GM19324 (cell line): ENCODE data around the gene FBXW5.

ENCODE experiments used
- ATAC-seq: cut with Tn5 transposase; IDR thresholded peaks from one replicate; pipeline ENCODE4 v1.9.1; 2021; ENCODE audit warnings: mild to moderate bottlenecking, moderate library complexity; ENCODE audit not compliant: unreplicated experiment, low FRiP score

The FBXW5 gene, protein sequence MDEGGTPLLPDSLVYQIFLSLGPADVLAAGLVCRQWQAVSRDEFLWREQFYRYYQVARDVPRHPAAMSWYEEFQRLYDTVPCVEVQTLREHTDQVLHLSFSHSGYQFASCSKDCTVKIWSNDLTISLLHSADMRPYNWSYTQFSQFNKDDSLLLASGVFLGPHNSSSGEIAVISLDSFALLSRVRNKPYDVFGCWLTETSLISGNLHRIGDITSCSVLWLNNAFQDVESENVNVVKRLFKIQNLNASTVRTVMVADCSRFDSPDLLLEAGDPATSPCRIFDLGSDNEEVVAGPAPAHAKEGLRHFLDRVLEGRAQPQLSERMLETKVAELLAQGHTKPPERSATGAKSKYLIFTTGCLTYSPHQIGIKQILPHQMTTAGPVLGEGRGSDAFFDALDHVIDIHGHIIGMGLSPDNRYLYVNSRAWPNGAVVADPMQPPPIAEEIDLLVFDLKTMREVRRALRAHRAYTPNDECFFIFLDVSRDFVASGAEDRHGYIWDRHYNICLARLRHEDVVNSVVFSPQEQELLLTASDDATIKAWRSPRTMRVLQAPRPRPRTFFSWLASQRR

DNA sequence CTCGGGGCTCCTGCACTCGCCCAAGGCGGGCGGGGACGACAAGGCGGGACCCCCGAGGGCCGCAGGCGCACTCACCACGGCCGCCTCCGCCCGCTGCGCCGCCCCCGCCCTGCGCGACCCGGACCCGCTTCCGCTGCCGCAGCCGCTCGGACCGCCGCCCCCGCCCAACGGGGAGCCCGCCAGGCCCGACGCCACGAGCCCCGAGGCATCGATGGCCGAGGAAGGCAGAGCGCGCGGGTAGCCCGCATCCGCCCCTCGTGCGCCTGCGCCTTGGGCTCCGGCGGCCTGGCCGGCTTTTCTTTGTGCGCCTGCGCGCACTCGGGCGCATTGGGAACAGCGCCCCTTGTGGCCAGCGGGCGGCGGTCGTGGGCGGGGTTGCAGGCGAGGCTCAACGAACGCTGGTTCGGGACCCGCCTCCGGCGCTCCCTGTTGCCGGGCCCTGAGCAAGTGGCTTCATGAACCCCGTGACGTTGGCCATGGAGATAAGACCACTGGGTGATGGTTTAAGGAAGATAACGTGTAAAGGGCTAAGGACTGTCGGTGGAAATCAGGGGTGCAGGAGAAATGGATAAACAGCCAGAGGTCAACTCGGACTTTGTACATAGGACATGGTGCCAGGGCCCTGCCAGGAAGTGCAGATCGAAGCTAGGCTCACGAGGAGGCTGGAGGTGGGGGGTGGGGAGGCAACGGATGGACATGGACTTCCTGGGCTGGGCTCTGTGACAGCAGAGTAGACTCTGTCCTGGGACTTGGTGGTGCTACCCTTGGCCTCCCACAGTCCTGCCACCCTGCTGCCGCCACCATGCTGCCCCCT is at the start of gene FBXW5, which contains the start of gene C8G:
Gene FBXW5, minus strand, starts transcription at position 220 of the 814 bp plus-strand sequence. CDS start 655 bp downstream, outside the sequence.
Gene C8G, plus strand, starts transcription at position 725 of the 814 bp plus-strand sequence. Its CDS starts 78 bp downstream, at position 803.
- peak; percentile 91 for ATAC-seq

DNA sequence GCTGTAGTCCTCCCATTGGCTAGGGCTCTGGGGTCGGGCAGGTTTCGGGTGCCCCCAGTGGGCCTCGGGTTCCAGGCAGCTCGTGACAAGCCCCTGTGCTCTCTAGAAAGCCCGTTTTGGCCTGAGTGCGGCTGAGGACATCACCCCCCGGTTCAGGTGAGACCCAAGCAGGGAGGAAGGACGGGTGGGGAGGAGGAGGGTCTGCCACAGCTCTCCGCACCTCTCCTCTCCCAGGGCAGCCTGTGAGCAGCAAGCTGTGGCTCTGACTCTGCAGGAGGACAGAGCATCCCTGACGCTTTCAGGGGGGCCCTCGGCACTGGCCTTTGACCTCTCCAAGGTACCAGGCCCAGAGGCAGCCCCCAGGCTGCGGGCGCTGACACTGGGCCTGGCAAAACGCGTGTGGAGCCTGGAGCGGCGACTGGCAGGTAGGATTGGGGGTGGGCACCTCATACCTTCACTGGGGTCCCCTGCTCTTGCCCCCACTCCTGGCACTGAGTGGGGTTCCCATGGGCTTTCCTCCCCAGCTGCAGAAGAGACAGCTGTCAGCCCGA is 48.4 kb upstream of the FBXW5 start:
- no peak for ATAC-seq

DNA sequence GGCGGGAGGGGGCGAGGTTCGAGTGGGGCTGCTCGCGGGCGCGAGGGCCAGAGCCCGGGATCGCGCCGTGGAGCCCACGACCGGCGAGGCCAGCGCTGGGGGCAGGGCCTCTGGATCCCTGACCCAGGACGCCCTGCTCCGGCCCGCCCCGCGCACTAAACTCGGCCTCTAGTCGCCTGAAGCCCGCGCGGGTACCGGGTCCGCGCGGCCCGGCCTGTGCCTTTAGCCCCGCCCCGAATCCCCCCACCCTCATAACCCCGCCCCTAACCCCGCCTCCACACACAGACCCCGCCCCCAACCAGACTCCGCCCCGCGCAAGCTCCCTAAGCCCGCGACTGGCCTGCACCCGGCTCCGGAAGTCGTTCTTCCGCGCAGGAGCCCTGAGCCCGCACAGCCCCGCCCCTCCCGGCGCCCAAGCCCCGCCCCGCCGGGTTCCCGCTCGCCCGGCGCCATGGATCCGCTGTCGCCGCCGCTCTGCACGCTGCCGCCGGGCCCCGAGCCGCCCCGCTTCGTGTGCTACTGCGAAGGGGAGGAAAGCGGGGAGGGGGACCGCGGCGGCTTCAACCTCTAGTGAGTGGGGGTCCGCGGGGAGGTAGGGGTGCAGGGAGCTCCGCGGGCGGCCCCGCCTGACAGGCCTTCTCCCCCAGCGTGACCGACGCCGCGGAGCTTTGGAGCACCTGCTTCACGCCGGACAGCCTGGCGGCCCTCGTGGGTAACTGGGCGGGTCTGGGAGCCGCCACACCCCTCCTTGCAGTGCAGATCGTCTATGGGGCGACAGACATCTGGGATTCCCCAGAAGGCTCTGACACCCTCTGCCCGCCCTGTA is 47.7 kb upstream of the FBXW5 start, which contains the start of gene PAXX:
Gene PAXX, plus strand, starts transcription at position 430 of the 826 bp plus-strand sequence. Its CDS starts 22 bp downstream, at position 452.
- ATAC-seq, result peak; percentile 86

DNA sequence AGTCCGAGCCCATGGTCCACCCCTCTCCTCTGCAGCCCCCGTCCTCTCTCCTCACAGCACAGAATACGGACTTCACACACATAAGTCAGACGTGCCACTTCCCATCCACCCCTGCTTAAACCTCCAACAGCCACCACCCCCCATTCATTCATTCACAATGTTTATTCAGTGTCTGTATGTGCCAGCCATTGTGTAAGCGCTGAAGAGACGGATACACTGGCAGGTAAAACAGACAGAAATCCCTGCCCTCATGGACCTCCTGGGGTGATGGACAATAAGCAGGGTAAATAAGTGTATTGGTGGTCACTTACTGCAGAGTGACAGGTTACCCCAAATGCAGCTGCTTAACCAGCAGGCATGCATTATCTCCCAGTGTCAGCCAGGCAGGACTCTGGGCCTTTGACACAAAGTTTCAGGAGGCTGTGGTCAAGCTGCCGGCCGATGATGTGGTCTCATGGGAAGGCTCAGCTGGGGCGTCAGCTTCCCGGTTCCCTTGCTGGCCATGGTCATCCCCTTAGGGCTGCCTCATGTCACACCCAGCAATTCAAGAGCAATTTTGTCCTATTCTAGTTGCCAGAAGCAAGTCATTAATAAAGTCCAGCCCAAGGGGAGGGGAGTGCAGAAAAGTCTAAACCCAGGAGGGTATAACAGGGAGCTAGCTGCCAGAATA is 45.8 kb upstream of the FBXW5 start:
- no peak for ATAC-seq

DNA sequence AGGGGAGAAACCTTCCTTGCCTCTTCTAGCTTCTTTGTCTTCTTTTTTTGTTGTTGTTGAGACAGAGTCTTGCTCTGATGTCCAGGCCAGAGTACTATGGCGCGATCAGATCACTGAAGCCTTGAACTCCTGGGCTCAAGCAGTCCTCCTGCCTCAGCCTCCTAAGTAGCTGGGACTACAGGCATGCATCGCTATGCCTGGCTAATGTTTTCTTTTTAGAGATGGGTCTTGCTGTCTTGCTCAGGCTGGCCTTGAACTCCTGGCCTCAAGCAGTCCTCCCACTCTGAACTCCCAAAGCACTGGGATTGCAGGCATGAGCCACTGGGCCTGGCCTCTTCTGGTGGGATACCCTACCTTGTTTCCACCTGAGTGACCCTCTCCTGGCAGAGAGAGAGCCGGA is 44.3 kb upstream of the FBXW5 start:
- ATAC-seq, result no peak

DNA sequence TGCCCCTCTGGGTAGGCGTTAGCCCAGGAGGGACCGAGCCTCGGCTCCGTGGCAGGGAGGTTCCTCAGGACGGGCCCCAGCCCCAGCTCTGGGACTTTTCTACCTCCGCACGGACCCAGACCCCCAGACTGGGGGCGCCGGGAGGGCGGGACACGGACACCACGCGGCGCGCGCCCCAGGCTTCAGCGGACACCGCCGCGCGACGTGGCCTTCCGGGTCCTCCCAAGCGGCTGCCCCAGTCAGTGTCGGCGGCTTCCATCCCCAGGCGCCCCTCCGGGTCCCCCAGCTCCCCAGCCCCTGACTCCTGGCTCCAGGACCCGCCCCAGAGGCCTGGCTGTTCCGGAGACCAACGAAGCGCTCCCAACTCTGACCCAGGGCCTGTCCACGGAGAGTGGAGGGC is 41.3 kb upstream of the FBXW5 start:
- ATAC-seq, result no peak

DNA sequence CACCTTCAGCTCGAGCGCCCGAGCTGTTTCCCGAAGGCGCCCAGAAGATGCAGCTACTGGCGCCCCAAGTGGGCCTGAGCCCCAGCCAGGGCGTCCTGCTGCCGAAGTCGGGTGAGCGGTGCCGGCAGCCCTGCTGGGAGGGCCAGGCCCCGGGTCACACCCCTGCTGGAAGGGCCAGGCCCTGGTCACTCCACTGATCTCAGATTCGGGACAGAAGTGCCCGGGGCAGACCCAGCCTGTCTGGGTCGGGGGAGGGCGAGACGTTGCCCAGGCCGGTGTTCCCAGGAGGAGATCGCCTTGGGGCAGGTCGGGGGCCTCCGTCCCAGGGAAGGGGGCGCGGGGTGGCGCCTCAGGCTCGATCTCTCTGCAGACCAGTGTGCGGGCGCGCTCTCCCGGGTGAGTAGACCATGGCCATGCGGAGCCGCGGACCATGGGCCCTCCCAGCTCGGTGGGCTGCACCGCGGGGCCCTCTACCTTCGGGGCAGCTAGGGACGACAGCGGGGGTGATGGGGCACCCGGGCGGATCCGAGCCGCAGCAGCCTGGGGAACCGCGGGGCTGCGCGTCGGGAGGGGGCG is 40.6 kb upstream of the FBXW5 start:
- no peak for ATAC-seq

DNA sequence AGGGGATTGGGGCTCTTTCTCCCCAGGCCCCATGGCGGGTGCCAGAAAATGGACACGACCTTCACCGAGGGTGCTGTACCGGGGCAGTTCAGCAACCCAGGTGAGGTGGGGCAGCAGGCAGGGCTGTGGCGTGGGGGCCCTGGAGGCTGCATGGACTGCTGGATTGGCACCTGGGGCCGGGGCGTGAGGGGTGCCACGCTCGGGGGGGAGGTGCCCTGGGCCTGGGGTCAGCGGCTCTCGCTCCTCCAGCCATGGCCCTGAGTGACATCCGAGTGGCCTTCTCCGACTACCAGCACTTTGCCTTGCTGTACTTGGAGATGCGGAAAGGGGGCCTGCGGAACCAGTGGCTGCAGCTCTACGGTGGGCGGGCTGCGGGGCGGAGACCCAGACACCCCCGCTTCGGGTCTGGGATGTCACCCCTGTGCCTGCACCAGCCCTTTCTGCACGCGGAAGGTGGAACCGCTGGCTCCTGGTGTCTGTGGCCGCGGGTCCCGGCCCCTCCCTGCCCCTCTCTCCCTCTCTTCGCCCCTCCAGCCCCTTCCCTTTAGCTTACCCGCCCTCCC is 40.0 kb upstream of the FBXW5 start:
- ATAC-seq, result no peak

DNA sequence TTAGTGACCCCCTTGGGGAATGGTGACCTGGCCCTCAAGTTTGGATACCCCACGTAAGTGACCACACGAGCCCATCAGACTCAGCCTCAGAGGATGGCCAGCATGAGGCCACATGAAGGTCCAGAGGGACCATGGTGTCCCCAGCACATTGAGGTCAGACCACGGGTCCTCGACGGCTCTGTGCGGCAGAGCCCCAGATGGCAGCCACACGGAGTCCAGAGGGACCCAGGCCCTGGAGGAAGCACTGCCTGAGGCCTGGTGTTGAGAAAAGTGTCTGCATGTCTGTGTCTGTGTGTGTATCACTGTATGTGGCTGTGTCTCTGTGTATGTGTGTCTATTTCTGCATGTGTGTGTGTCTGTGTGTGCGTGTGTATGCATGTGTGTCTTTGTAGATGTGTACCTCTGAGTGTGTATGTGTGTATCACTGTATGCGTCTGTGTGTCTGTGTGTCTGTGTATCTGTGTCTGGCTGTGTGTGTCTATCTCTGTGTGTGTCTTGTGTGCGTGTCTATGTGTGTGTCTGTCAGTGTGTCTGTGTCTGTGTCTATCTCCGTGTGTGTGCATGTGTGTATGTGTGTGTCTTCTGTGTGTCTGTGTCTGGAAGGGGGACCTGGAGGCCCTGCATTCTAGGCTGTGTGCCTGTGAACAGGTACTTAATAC is 39.2 kb upstream of the FBXW5 start:
- no peak for ATAC-seq

DNA sequence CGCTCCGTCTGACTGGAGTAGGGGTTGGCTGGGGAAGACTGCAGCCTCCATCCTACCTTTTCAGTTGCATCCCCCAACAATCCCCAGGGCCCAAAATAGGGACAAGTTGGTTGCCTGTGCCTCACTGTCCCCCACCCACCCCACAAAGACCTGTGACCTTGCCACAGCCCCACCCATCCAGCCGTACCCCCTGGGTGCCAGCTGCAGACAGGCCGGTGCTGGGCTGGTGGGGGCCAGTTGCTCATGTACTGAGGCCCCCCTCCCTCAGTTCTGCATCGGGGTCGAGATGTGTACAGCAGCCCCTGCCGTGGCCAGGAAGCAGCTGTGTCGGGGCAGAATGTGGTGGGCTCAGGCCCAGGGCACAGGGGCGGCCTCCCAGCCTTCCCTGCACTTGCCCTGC is 38.6 kb upstream of the FBXW5 start:
- ATAC-seq, result no peak

DNA sequence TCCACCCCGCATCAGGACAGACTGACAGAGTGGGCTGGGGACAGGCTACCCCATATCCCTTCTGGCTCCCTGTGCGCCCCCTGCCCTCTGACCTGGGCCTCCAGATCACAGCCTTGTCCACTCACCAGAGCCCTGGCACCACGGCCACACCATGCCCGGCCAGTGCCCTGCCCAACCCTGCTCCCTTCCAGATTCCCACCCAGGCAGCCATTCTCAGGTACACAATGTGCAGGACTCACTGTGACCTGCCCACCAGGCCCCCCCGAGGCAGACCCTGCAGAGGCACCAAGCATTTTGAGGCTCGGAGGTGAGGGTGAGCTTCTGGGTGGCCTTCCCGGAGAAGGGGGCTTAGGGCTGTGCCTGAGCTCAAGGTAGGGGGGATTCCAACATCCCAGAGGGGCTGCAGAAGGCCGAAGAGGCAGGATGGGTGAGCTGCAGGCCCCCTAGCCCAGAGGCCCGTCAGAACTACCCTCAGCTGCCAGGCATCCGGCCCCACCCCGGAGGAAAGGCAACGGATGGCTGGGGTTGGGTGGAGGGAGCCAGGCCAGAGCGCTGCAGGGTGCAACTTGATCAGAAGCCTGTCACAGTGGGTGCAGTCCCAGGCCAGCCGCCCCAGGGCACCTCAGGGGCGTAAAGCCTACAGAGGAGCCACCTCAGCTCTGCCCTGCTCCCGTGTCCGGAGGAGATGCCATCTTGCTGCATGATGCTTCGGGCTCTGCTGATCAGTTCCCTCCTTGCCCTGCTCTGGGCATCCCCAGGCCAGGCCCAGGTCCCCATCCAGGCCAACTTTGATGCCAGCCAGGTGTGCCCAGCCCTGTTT is 37.9 kb upstream of the FBXW5 start, which contains the start of gene LCNL1:
Gene LCNL1, plus strand, starts transcription at position 762 of the 820 bp plus-strand sequence. CDS start 594 bp downstream, outside the sequence.
- no peak for ATAC-seq

DNA sequence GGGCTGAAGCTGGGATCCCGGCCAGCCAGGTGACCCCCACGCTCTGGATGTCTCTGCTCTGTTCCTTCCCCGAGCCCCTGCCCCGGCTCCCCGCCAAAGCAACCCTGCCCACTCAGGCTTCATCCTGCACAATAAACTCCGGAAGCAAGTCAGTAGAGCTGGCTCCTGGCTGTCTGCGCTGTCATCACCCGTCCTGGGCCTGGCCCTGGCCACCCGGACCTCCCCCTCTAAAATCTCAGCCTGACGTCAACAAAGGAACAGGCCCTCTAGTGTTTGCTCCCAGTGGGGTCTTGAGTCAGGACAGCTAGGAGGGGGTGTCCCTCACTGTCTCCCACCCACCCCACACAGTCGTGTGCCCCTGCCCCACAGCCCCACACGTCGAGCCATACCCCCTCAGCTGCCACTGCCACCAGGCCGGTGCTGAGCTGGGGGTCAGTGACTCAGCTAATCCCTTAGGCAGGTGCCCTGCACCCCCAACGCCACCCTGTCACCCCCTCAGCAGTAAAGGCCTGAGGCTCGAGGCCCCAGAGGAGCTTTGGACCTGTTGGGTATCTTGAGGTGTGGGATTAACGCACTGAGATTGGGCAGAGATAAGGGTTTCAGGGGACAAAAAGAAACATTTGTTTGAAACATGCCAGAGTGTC is 37.2 kb upstream of the FBXW5 start:
- no peak for ATAC-seq

DNA sequence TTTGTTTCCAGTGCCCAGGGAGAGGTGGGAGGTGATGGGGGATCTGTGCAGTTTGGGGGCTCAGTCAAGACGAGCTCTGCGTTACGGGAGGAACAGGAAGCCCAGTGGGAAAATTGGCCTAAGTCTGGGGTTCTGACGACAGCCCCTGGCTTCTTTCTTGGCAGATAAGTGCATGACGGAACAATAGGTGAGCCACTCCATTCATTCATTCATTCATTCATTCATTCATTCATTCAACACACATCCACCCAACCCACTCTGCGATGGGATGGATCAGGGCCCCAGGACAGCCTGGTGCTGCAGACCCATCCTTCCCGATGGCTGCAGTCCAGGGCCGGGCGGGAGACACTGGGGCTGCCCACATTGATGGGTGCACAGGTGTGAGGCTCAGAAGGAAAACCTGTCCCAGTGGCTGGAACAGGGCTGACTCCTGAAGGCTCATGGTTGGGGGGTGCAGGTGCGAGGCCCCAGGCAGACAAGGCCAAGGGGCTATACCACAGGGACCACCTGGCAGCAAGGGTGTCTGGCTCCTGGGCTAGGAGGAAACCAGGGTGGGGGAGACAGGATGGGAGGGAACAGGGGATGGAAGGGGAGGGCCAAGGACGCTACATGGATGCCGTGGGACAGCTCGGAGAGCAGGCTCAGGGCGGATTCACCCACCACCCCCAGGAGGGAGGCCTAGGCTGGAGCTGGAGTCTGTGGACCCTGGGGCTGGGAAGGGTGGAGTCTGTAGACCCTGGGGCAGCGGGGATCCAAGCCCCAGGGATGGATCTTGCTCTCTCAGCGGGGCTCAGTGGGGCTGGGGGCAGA is 36.3 kb upstream of the FBXW5 start:
- ATAC-seq, result no peak

DNA sequence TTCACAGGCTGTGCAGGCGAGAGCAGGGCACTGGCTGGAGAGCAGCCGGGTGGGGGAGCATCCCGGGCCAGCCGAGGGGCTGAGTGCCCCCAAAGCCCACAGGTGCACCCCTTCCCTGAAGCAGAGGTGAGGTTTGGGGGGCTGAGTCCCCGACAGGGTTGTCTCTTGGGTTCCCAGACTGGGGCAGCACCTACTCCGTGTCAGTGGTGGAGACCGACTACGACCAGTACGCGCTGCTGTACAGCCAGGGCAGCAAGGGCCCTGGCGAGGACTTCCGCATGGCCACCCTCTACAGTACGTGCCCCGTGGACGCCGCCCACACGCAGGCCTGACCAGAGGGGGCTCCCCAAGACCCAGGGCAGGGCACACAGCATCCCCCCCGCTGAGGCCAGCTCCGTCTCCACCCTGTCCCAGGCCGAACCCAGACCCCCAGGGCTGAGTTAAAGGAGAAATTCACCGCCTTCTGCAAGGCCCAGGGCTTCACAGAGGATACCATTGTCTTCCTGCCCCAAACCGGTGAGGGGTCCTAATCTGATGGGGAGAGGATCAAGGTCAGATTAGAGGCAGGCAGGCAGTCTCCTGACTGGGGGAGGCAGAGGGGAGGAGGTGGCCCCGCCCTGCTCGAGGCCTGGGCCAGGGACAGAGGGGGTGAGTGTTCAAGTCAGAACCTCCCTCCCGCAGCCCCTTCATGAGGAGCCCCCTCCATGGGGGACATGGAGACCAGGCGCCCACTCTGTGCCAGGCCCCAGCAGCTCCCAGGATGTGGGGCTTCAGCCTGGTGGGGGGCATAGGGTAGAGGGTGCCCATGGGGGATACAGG is 35.4 kb upstream of the FBXW5 start:
- ATAC-seq, result no peak
